ENCODE results near the gene RYR2.
"Not testable (repeated sequence)": the region's sequence is repeated elsewhere in the genome, so short reads cannot be mapped to it uniquely, and the experiment has no call there.

The RYR2 gene

DNA sequence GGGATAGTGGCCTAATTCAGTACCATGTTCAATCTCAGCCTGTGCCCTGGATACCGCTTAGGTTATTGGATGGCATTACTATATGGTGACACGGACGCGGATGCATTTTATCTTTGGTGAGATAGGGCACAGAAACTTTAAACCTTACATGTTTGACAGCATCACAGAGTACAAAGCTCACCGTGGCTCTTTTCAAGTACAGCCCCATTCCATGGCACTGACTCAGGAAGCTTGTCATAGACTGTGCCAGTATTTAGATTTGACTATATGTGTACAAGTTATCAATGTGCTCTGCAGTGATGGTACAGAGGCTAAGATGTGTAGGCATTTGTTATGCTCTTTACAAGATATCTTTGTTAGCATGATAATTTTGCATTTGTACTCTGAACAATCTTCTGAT, 169.0 kb downstream of the RYR2 start:
- no peak for DNase-seq

DNA sequence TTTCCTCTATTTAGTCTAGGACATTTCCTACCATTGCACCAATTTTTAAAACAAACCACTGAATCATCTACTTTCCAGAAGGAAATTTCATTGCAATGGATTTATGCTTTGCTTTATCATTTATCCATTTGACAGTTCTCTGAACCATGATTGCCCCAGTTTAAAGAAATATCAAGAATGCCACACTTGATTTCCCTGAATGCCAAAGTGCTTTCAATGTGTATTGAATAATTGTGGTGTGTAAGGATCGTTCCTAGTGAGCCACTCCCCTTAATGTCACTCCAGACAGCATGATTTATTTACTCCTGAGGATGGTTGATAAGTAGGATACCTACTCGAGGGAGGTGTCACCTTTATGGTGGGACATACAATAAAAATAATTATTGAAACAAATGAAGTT, 169.6 kb downstream of the RYR2 start:
- DNase-seq, result no peak

DNA sequence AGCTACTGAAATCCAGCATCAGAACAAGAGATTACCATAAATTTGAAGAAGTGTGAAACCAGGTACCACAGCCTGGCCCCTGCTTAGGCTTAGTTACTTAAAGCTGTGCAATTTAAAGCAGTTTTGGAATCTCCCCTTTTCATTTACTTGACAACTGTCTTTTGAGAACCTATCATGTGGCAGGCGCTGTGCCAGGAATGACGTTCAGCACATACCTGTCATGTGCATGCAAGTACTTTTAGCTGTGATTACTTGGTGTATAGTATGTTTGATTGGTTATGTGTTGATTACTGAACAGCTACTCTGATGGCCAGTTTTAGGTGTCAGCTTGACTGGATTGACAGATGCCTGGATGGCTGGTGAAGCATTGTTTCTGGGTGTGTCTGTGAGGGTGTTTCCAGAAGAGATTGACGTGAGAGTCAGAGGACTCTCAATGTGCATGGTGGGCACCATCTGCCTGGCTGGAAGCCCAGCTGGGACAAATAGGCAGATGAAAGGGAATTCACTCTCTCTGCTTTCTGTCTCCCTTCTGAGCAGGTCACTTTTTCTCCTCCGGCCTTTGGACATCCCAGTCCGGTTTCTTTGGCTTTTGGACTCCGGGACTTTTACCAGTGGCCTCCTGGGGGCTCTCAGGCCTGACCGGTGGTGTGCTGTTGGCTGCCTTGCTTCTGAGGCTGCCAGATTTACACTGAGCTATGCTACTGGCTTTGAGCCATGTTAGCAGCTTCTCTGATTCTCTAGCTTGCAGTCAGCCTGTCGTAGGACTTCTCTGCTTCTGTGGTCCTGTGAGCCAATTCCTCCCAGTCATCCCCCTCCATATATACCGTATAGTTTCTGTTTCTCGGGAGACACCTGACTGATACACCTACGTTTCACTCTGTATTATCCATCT, 178.0 kb downstream of the RYR2 start:
- DNase-seq, result no peak

DNA sequence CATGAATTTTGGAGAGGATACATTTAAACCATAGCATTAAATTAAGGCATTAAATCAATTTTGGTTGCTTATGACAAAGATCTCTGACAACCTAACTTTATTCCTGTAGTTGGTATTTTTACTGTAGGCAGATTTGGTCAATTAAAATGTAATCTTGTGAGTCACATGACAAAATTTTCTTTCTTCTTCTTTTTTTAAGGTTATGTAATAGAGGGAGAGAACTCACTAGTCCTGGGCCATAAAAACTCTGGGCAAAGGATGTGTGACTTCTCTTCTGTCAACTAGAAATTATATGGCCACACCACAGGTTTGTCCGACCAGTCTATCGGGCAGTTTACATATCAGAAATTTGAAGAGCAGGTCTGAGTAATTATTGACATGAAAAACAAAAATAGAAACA, 181.4 kb downstream of the RYR2 start:
- no peak for DNase-seq

DNA sequence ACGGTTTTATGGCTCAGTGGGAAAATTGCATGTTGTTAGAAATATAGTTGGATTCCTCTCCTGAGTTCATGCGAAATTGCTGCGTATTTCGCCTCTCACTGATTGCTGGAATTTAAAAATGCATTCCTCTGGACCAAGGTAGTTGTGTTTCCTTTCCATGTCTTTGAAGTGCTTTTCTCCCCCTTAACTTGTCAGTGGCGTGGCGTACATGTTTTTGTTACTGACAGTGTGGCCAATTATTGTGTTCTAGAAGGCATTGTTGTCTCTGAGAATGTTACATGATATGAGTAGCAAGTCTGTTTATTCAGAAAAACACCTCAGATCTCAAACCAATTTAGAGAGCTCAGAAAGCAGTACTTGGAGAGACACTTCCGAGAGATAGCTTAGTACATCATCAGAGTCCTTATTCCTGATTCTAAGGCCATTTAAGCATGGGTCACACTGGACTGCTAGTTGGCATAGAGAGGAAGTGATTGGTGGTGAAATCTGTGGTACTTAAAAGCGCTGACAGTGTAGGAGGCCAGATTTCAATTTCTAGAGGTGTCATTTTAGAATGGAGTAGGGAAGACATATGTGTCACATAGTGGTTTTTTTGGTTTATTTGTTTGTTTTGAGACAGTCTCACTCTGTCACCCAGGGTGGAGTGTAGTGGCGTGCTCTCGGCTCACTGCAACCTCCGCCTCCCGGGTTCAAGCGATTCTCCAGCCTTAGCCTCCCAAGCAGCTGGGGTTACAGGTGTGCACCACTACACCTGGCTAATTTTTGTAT, 184.4 kb downstream of the RYR2 start:
- no peak for DNase-seq

DNA sequence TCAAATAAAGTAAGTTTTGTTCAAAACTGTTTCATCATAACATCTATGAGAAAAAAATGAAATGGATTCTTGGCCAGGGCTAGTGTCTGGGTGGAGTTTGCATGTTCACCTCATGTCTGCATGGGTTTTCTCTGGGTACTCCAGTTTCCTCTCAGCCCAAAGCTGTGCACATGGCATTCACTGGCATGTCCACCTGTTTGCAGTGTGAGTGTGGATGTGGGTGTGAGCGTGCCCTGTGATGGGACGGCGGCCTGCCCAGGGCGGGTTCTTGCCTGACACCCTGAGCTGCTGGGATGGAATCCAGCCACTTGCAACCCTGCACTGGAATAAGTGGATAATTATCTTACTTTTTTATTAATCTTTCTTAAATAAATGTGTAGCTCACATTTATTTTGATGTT, 185.5 kb downstream of the RYR2 start:
- no peak for DNase-seq

DNA sequence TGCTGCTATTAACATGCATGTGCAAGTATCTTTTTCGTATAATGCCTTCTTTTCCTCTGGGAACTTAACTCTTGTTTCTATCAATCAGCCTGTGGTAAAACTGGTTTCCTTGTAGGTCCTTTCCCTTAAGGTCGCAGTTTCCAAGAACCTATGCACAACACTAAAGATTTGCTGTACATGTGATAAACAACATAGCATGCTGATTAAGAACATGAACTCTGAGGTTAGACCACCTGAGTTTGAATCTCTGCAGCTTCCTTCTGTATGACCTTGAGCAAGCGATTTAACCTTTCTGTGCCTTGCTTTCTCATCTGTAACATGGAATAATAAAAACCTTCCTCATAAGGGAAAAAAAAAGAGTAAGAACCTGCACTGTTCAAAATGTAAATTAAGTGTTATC, 186.4 kb downstream of the RYR2 start:
- DNase-seq, result no peak

DNA sequence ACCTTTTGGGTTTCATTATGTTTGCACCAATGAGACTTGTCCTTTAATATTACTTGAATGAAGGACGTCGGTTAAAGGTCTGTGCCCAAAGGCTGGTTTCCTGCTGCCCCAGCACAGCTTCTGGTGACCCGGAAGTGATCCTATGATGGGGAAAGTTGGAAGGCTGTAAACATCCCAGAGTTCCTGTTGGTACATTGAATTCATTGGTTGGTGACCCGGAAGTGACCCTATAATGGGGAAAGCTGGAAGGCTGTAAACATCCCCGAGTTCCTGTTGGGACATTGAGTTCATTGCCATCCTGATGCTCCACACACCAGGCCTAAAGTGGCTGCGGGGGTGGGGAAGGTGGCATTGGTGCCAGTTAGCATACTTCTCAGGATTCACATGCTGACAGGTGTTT, 187.3 kb downstream of the RYR2 start:
- no peak for DNase-seq

DNA sequence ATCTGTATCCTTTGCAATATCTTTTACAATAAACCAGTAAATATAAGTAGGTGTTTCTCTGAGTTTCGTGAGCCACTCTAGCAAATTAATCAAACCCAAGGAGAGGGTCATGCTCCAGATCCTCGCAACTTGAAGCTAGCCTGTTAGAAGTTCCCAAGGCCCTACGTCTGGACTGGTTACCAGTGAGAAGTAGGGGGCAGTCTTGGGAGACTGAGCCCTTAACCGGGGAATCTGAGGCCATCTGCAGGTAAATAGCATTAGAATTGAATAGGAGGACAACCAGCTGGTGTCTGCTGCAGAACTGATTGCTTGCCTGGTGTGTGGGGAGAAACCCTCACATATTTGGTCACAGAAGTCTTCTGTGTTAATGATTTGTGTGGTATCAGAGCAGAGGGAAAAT, 190.5 kb downstream of the RYR2 start:
- no peak for DNase-seq

DNA sequence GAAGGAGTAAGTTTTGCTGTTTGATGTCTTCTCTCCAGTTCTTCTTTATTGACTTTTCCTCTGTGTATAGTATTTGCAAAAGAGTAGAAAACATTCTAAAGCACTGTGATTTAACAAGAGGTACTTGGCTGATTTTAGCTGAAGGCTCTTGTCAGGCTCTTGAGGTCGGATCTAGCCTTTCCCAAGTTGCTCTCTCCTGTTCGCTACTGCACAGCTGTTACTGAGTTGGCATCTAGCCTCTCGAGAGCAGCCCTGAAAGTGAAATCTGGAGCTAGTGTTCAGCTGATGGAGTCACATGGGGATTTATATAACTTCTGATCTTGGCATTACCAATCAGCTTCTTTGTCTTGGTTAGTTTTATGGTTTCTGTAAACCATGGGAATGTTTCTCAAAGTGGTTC, 193.1 kb downstream of the RYR2 start:
- no peak for DNase-seq

DNA sequence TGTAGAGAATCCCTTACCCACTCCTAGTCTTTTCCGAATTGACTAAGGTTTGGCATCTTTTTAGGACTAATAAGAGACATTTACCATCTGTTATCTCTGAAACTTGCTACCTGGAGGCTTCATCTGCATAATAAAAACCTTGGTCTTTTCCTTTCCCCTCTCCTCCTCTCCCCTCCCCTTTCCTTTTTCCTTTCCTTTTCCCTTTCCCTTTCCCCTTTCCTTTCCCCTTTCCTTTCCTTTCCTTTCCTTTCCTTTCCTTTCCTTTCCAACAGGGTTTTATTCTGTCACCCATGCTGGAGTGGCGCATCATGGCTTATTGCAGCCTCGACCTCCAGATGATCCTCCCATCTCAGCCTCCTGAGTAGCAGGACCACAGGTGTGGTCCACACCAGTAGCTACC, 195.7 kb downstream of the RYR2 start:
- no peak for DNase-seq

DNA sequence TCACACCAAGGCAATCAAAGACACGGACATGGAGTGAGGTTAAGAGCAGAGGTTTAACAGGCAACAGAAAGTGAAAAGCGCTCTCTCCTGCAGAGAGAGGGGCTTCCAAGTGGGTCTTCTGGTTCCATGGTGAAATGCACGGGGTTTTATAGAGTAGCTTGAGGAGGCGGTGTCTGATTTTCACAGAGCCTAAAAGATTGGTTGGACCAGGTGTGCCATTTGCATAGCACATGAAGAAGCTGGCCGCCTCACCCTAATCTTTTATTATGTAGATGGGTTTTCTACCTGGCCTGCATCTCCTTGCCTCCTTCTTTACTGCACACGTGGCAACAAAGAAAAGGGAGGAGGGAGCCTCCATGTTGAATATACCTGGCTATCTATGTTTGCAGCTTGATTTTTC, 197.3 kb downstream of the RYR2 start:
- no peak for DNase-seq

DNA sequence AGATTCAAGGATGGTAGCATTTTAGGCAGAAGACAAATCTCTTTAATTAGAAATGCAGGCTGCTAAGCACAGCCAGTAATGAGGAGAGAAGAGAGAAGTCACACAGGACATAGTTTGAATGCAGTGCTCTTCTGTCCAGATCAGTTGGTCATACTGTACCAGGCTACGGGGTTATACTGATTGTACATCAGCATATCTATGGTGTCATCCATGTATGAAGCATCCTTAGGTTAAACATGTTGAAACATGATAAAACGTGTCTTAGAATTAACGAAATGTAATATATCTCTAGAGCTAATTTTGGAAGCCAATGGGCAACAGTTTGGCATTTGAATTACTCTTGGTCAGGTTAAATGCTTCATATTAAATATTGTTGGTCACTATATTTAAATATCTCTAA, 199.1 kb downstream of the RYR2 start:
- no peak for DNase-seq

DNA sequence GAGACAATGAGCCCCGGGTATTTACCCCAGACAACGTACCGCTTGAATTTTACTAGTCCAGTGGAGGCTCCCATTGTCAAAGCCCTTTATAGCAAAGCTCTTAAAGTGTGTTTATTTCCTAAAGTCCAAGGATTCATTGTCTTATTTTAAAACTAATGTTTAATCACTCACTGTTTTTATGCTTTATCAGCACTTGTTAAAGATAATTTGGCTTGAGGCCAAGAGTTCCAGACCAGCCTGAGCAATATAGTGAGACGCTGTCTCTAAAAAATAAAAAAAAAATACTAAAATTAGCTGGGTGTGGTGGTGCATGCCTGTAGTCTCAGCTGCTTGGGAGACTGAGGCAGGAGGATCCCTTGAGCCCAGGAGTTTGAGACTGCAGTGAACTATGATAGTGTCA, 202.8 kb downstream of the RYR2 start:
- DNase-seq, result no peak

DNA sequence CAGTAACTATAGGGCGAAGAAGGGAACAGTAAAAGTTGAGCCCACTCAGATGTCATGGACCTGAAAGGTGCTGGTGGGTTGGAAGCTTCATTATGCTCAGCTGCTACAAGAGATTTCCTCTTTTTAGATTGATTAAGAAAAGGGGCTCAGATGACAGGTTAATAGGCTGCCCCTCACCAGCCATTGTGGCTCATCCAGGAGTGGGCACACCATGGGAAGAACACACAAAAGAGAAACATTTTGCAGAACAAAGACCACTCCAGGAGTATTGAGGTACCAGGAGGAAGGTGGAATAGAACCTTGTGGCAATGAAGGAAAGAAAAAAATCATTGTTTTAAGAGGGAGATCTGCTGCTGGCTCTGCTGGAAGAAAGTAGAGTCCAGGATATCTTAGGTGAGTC, 205.5 kb downstream of the RYR2 start:
- no peak for DNase-seq

DNA sequence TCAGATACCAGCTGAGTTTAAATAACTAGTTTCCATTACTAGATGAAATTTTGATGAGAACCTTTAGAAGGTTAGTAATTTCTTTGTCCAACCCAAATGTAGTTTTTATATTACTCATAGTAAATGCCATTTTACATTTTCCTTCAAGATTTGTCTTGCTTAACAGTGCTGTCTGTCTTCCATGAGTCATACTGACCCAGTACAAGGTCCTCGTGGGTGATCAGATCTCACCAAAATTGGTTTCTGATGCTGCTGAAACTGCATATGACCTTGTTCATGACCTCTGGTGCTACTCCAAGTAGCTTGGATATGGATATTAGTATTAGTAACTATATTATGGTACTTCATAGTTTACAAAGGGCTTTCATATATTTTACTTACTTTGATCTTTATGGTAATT, 207.1 kb downstream of the RYR2 start:
- no peak for DNase-seq

DNA sequence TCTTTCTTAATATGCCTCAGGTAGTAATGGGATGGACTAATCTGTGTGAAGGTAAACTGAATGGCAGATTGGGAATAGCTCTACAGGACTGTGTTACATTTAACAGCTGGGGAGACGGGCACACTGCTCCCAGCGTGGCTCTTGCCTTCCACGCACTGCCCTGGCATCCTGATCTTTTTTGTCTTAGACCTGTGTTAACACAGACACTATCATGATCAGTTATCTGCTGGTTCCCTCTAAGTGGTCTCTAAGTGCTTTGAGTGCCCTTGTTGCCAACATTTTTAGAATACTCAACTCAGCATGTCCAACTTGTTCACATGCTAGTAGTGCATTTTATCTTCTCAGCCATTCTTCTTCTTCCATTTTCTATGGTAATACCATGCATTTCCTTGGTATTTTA, 208.1 kb downstream of the RYR2 start:
- no peak for DNase-seq

DNA sequence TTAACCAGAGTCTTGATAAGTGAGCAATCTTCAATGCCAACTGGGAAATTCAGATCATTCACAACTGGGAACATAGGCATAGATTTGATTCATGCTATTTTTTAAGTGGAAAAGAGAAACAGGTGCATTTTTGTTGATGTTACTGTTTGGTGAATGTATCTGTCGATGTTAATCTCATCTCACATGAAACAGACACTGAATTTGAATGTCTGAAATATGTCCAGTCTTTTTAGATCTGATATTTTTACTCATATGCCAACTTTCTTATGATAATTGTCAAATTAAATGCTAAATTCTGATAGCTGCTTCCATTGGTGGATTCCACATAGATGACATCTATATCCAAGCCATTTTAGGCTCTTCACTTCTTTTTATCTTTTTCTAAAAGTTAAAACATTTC, 213.1 kb downstream of the RYR2 start:
- no peak for DNase-seq

DNA sequence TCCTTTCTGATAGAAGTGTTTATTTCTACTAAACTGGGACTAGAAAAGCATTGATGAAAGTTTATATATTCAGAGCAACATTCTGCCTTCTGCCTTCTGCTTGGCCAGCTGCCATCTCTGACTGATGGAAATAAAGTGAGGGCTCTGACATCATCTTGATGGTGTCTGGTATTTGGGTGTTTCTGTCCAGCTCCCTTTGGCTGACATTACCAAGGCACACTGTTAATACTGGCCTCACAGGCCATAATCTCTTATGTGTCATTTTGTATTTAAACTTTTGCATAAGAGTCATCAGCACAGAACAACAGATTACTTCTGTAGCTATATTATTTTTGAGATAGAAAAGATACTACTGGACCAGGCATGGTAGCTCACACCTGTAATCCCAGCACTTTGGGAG, 216.9 kb downstream of the RYR2 start:
- no peak for DNase-seq

DNA sequence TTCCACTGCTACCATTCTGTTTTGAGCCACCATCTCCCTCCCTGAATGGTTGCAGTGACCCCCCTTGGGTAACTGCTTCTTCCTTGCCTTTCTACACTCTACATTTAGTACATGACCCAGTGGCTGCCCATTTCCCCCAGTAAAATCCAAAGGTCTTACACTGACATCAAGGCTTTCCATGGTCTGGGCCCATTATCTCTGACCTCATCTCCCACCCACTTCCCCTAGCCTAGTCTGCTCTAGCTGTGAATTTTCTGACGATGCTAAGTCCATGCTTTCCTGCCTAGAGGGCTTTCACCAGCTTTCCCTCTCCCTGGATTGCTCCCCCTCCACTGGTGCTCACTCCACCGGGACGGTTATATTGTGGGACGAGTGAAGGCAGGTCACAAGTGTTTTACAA, 219.2 kb downstream of the RYR2 start:
- DNase-seq, result no peak

DNA sequence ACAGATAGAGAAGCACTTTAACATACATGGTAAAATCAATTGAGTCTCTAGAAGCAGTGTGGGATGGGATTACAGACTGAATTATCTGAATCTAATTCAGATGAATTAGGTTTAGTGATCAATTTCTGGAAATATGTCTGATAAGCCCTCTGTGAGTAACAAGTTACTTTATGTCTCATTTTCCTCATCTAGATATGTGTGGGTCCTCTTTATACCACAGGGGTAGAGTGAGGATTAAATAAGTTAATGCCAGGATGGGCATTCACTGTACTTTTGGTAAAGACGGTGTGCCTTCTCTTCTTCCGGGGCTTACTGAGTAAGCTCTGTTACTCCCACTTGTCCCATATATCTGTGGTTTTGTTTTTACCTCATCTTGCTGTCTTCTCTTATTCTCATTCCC, 225.8 kb downstream of the RYR2 start:
- DNase-seq, result no peak

DNA sequence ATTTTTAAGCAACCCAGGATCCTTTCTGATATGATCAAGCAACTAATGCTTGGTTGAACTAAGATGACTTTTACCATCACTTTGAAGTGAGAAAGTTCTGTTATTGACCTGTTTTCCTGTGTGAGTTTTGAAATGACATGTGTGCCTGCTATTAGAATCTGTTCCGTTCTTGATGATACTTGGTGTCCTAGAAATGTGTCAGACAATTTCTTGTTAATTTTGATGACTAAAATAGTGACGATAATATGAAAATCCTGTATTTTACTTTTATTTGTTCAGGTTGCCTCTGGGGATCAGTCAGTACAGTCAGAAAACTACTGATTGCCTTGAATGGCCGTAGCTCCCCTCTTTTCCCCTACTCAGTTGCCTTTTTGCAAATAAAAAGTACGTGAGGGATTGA, 228.0 kb downstream of the RYR2 start:
- no peak for DNase-seq

DNA sequence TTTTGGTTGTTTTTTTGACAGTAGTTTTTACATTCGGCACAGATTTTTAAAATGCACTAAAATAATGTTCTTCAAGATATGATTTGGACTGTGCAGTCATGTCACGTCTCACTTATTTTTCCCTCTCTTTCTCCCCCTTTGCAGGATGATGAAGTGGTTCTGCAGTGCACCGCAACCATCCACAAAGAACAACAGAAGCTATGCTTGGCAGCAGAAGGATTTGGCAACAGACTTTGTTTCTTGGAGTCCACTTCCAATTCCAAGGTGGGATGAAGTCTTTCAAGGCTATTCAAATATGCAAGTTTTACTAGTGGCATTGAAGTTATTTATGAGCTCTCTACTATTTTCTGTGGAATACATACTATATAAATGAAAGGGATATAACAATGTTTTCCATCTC, 228.4 kb downstream of the RYR2 start:
- no peak for DNase-seq

DNA sequence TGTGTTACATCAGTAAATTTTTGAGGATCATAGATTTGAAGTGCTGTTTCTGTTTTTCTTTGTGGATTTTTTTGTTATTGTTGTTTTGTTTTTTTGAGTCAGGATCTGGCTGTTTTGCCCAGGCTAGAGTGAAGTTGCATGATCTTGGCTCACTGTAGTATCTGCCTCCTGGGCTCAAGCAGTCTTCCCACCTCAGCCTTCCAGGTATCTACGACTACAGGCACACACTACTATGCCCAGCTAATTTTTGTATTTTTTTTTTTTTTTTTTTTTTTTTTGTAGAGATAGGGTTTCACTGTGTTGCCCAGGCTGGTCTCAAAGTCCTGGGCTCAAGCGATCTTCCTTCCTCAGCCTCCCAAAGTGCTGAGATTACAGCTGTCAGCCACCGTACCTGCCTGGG, 236.0 kb downstream of the RYR2 start:
- not testable (repeated sequence) for DNase-seq

DNA sequence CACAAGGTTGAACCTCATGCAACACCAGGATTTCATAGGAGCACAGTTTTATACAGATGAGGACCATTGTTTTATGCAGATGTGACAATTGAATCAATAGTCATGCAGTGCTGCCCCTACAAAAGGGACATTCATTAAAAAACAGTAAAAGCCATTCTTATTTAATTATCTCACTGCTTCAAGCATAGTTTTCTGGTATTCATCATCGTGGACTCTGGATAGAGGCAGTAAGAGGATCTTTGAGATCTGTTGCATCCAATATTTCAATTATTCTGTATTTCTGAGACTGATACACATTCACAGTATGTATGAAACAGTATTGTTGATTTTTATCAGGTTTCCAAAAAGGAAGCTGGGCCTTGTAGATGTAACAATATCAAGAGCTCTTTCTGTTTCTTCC, 237.6 kb downstream of the RYR2 start:
- DNase-seq, result no peak
